ENCODE results near the gene PHACTR2.

The PHACTR2 gene

GRCh38 chr6:143743301-143744166 lies 65.8 kb downstream of the PHACTR2 start:
- no peak for DNase-seq

GRCh38 chr6:143744551-143745165 lies 66.9 kb downstream of the PHACTR2 start:
- DNase-seq, result peak; percentile 72

GRCh38 chr6:143745166-143746133 lies 67.7 kb downstream of the PHACTR2 start:
- peak; percentile 70 for DNase-seq

DNA sequence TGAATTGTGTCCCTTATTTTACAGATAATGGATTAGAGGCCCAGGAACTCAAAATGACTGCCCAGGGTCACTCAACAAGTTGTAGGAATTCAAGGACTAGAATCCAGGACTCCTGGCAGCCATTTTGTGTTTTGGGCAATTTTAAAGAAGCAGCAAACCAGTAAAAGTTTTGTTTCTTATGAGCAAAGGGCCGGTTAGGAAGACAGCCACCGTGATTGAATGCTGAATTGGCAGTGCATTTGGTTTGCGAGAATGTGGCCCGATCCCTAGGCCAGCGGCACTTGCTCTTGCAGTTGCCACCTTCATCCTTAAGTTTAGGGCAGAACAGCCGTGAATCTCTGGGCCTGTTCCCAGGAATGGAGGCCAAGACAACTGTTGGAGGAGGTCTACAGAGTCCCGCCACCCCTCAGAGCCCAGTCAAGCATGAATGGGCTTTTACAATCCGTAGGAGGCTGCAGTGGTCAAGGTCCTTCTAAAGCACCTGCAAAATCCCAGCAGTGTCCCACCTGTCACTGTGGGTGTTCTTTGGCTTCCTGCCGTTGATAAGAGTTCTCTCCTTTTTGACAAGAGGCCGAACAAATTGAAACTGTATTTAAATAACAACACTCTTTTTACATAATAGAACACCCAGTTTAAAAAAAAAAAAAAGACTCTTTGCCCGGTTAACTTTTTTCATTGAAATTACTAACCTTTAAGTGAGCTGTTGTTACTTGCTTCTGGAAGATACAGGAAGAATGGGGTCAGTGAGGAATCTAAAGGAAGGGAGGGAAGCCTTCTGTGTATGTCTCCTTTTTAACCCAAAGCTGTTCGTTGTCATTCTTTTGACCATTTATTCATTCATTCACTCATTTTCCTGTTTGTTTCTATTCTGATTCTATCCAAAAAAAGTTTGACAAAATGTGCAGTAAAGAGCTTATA lies 68.7 kb downstream of the PHACTR2 start:
- no peak for DNase-seq

GRCh38 chr6:143747347-143747842 lies 69.6 kb downstream of the PHACTR2 start:
- DNase-seq, result no peak

DNA sequence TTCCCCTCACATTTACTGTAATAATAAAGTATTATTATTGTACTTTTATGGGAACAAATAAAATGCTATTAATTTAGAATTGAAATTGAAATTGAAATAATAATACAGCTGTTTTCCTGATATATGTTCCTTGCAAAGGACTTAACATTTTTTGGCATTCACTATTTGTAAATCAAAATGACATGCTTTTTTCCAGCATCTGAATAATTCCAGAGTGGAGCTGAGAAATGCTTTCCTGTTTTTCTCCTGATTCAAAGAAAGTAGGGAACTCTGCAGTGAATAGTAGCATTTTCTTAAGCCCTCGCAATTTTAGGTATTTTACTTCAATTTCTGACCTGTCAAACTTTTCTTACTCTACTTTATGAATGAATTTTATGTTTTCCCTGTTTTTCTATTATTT lies 72.1 kb downstream of the PHACTR2 start:
- no peak for DNase-seq

- no peak for DNase-seq
Measured at GRCh38 chr6:143750877-143751276, 73.1 kb downstream of the PHACTR2 start.

DNA sequence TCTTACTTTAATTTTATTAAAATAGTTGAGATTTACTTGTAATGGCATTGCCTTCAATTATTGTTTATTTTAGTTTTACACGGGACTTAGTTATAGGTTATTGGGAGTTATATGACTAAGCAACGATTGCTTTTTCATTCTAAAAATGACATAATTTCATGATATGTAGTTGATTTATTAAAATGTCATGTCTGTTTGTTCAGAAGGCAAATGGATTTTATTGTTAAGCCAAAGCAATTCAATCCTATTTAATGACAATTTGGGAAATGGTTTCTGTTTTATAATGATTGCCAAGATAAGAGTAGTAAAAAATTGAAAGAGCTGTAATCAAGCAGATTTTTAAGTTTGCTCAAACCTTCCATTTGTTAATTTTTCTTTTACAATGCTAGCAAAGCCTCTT lies 74.7 kb downstream of the PHACTR2 start:
- no peak for DNase-seq

- no peak for DNase-seq
Measured at GRCh38 chr6:143753678-143754077, 75.9 kb downstream of the PHACTR2 start.

DNA sequence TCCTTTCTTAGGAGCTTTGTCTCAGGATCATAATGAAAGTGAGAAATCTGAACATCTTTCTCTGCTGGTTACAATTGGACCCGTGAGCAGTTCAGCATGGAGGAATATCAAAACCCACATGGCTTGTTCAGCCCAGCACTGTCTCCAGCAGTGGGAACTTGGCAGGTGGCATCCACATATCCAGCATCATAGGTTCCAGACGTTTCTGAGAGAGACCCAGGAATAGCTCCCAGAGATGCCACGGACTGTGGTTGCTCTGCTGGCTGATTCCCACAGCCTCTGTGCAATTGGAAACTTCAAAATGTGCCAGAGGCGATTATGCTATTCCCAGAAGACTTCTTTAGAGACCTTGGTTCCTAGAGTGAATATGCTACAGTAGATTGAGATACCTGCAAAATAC lies 76.4 kb downstream of the PHACTR2 start:
- DNase-seq, result no peak

- no peak for DNase-seq
Measured at GRCh38 chr6:143755301-143755744, 77.6 kb downstream of the PHACTR2 start.

DNA sequence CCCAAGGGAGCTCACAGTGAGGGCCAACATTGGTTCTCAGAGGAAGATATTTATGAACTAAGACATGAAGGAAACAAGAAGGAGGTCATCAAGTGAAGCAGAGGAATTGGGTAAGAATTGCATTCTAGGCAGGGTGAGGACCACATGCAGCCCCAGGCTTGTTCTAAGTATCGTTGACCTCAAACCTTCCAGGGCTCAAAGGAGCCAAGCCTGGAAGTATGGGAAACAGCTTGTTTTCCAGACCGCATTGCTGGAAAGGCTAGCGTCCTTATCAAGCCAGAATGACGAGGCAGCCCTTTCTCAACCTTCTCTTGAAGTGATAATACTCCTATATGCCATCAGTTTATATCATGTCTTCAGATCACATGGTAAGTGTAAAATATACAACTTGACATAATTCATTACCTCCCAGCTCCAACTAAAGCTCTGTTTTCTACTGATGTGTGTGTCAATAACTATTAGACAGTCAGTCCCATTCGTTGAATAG lies 79.6 kb downstream of the PHACTR2 start:
- no peak for DNase-seq

GRCh38 chr6:143758551-143758950 lies 80.8 kb downstream of the PHACTR2 start:
- DNase-seq, result no peak

DNA sequence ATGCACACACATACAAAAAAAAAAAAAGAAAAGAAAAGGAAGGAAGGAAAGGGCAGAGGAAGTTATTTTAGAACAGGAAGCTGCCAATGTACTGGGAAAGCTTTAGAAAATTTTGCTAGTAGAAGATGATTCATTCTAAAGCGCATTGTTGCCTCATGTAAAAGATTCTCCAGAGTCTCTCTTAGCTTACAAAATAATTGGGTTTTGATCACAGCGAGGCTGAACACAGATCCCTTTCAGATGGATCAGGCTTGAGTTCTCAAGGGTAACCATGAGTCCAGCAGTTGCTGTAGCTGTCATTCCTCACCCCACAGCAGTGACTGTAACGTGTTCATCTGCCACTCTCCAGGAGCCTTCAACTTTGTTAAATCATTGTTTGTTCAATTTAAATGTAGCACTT lies 81.9 kb downstream of the PHACTR2 start:
- no peak for DNase-seq

DNA sequence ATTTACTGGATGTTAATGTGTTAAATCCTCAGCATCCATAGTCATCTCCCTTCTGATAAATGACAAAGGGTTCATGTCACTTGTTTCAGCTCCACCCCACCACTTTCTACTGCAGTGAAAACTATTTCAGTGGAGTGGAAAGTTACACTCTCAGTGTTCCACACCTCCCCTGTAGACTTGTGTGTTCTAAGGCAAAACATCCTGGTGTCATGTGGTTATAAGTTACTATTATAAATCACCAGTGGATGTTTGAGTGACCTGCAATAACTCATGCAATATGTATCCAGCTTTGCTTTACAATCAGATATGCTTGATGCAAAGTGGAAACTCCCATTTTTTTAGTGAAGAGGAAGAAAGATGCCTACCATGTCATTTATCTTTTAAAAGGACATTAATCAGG lies 83.3 kb downstream of the PHACTR2 start:
- no peak for DNase-seq

- no peak for DNase-seq
Measured at GRCh38 chr6:143762126-143762525, 84.4 kb downstream of the PHACTR2 start.

DNA sequence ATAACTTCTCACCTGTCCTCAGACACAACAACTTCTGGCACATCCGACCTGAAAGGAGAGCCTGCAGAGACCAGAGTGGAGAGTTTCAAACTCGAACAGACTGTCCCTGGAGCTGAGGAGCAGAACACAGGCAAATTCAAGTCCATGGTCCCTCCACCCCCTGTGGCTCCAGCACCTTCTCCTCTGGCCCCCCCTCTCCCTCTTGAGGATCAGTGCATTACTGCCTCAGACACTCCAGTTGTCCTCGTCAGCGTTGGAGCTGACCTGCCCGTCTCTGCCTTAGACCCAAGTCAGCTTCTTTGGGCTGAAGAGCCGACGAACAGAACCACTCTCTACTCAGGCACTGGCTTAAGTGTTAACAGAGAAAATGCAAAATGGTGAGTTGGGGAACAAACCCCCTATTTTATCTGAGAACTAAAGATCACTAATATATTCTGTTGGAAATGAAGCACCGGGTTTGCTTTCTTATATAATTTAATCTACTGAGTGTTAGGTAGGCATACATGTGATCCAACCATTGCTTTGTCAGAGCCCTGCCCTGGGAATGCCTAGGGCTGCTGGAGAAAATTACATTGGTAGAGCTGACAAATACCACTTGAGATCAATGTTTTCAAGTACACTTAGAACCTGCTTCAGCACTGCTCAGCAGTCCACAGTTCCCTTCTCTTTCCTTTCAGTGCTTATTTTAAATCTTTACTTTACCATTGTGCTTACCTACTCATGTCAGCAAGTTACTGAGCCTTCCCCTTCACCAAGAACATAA lies 87.8 kb downstream of the PHACTR2 start:
- DNase-seq, result no peak

- DNase-seq, result no peak
Measured at GRCh38 chr6:143766185-143766553, 88.4 kb downstream of the PHACTR2 start.

DNA sequence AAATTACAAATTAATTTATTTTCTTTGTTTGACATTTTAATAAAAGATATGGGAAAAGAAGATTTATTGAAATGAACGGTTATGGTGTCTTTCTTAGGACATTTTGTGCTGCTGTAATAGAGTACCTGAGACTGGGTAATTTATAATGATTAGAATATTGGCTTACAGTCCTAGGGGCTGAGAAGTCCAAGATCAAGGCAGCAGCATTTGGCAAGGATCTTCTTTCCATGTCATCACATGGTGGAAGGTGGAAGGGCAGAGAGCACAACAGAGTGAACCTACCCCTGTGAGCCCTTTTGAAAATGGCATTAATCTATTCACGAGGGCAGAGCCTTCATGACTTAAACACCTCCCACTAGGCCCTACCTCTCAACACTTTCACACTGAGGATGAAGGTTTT lies 89.7 kb downstream of the PHACTR2 start:
- no peak for DNase-seq

DNA sequence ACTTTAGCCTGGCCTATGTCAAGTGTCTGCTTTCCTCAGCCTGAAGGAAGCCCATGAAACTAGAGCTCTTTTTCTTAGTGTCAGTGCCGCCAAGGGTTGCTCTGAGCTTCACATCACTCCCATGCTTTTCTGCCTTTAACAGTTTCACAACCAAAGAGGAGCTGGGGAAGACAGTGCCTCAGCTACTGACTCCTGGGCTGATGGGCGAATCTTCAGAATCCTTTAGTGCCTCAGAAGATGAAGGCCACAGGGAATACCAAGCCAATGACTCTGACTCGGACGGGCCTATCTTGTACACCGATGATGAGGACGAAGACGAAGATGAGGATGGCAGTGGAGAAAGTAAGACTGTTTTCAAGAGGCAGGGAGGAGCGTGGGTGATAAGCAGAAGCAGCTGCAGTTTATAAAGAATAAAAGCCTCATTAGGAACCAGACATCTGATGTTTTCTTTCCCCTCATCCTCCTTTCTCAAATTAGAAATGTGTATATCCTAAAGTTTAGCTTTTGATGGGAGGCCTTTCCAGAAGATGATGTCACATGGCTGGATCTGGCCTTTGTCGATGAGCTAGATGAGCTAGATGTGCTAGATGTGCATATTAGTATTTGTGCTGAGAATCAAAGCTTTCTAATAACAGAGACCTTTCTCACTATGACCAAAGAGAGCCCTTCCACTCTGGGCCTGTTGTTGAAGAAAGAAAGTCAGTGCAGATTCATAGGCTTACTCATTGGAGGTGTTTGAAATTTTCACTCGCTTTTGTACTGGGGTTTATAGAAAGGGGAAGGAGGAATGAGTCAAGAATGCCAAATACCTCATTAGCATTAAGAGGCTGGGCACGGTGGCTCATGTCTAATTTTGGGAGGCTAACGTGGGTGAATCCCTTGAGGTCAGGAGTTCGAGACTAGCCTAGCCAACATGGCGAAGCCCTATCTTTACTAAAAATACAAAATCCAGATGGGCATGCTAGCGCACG lies 94.6 kb downstream of the PHACTR2 start:
- DNase-seq, result no peak
